ENCODE data around the gene MINDY1.

Gene MINDY1

DNA sequence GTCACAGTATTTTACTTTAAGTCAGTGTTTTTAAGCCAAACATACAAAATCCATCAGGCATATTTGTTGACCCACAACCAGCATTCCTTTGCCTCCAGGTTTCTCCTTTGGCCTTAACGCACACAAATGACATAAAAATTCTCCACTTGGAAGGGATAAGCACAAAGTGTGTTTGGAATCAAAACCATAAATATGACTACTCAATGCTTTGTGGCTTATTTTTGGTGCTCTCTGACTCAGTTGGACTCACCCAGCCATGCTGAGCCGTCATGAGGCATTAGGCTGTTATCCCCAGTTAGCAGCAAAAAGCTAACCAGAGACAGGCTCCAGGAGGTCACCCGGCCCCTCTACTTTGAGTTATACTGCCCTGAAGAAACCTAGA lies 2.5 kb upstream of the MINDY1 start:
- Histone ChIP-seq H3K9ac (ENCODE audit: insufficient read length) (peak overlapping the region; percentile 82), H3K27ac (no peak overlapping the region; the same call in 1 of the 2 replicates), H3K4me3 (peak overlapping the region; percentile 94), H3K36me3 (ENCODE audit: insufficient read depth, low read length) (0 out of 2 replicates have a peak, but pooled peaks cover 4% of the 10 kb centered on the region), H3K9me3 (ENCODE audit: low read depth, low read length) (no peaks in the 10 kb centered on the region)
- no peak for DNase-seq (ENCODE audit: low read depth, low spot score)
- no peak for TF ChIP-seq EZH2 (IDR thresholded peaks at IDR 0.05)
- no peak for TF ChIP-seq POLR2AphosphoS5 (IDR thresholded peaks at IDR 0.05; ENCODE audit: borderline replicate concordance, low read depth, low read length)
- no peak for TF ChIP-seq FOXP2 (optimal IDR thresholded peaks at IDR 0.05; ENCODE audit: control extremely low read depth, extremely low read length, insufficient read depth)

GRCh38 chr1:151008244-151009205 lies 1.8 kb upstream of the MINDY1 start, which contains the start of gene PRUNE1:
PRUNE1 (plus strand) TSS chr1:151008449; CDS start chr1:151008633, 184 bp downstream.
- Histone ChIP-seq H3K27ac (peak within 1 kb of the TSS; percentile 60), H3K9me3 (ENCODE audit: low read depth, low read length) (no peaks in the 10 kb centered on the region), H3K36me3 (ENCODE audit: insufficient read depth, low read length) (0 out of 2 replicates have a peak, but pooled peaks cover 4% of the 10 kb centered on the region), H3K4me3 (peak within 1 kb of the TSS; percentile 94), H3K9ac (ENCODE audit: insufficient read length) (peak within 1 kb of the TSS; percentile 82)
- peak; percentile 66 for DNase-seq (ENCODE audit: low read depth, low spot score)
- TF ChIP-seq FOXP2 (optimal IDR thresholded peaks at IDR 0.05; ENCODE audit: control extremely low read depth, extremely low read length, insufficient read depth) (peak; percentile 95), POLR2AphosphoS5 (IDR thresholded peaks at IDR 0.05; ENCODE audit: borderline replicate concordance, low read depth, low read length) (peak; percentile 69), EZH2 (IDR thresholded peaks at IDR 0.05) (no peak)

GRCh38 chr1:151007853-151008243 lies 1.1 kb upstream of the MINDY1 start:
- peak overlapping the region; percentile 94 for H3K4me3 ChIP-seq
- no peaks in the 10 kb centered on the region for H3K9me3 ChIP-seq (ENCODE audit: low read depth, low read length)
- no peak for DNase-seq (ENCODE audit: low read depth, low spot score)
- TF ChIP-seq FOXP2 (optimal IDR thresholded peaks at IDR 0.05; ENCODE audit: control extremely low read depth, extremely low read length, insufficient read depth) (no peak), POLR2AphosphoS5 (IDR thresholded peaks at IDR 0.05; ENCODE audit: borderline replicate concordance, low read depth, low read length) (no peak), EZH2 (IDR thresholded peaks at IDR 0.05) (no peak)
- H3K36me3 ChIP-seq (ENCODE audit: insufficient read depth, low read length): 0 out of 2 replicates have a peak, but pooled peaks cover 4% of the 10 kb centered on the region
- peak overlapping the region; percentile 60 for H3K27ac ChIP-seq
- H3K9ac ChIP-seq (ENCODE audit: insufficient read length): peak overlapping the region; percentile 2

DNA sequence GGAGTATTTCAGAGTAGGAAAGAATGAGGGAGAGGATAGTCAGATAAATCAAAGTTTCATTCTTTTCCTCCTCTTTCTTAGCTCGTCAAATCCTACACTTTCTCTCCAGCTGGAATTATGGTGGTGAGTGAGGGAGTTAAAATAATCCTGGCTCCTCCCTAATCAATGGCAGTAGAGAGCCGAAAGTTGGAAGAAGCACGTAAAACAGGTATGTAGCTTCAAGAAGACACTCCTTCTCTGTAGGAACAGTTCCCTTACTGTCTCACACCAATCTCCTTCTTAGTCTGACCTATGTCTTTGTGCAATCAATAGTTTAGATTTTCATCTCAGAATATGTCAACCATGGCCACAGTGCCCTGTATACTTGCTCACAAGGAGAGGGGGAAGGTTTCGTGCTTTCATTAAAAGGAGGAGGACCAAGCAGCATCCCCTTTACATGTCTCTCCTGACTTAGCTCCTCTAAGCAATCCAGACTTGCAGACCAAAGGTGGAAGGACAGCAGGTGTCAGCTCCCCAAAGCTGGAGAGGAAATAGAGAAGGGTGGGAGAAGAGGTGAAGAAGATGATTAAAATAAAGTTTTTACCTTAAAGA lies 878 bp downstream of the MINDY1 start:
- no peak for TF ChIP-seq POLR2AphosphoS5 (IDR thresholded peaks at IDR 0.05; ENCODE audit: borderline replicate concordance, low read depth, low read length)
- no peak for TF ChIP-seq FOXP2 (optimal IDR thresholded peaks at IDR 0.05; ENCODE audit: control extremely low read depth, extremely low read length, insufficient read depth)
- TF ChIP-seq EZH2 (IDR thresholded peaks at IDR 0.05): no peak
- no peaks in the 10 kb centered on the region for H3K9me3 ChIP-seq (ENCODE audit: low read depth, low read length)
- H3K36me3 ChIP-seq (ENCODE audit: insufficient read depth, low read length): no peaks in the 10 kb centered on the region
- peak overlapping the region; percentile 85 for H3K4me3 ChIP-seq
- H3K27ac ChIP-seq: peak overlapping the region; percentile 84; the same call in 1 of the 2 replicates
- no peak for DNase-seq (ENCODE audit: low read depth, low spot score)
- H3K9ac ChIP-seq (ENCODE audit: insufficient read length): peak overlapping the region; percentile 85

DNA sequence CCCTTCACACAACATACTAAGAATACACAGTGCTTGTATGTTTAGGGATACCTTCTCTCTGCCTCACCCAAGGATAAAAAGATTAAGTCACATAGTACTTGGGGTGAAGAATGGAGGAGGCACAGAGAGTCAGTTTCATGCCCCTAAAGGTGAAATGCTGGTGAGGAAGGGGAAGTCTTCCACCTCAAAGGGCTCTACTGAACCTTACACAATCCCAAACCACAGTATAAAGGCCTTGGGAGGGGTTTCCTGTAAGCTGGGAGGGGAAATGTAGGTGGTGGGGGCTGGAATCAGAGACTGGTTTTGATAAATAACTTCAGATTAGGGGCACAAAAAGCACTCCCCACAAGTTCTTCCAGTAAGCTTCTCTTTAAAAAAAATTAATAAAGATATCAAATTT lies 3.5 kb downstream of the MINDY1 start:
- Histone ChIP-seq H3K36me3 (ENCODE audit: insufficient read depth, low read length) (no peaks in the 10 kb centered on the region), H3K9ac (ENCODE audit: insufficient read length) (peak overlapping the region; percentile 53), H3K4me3 (no peak overlapping the region), H3K9me3 (ENCODE audit: low read depth, low read length) (no peaks in the 10 kb centered on the region), H3K27ac (0 out of 2 replicates have a peak overlapping the region, but pooled peaks have one; percentile 9)
- TF ChIP-seq EZH2 (IDR thresholded peaks at IDR 0.05): no peak
- no peak for TF ChIP-seq FOXP2 (optimal IDR thresholded peaks at IDR 0.05; ENCODE audit: control extremely low read depth, extremely low read length, insufficient read depth)
- no peak for TF ChIP-seq POLR2AphosphoS5 (IDR thresholded peaks at IDR 0.05; ENCODE audit: borderline replicate concordance, low read depth, low read length)
- DNase-seq (ENCODE audit: low read depth, low spot score): no peak

DNA sequence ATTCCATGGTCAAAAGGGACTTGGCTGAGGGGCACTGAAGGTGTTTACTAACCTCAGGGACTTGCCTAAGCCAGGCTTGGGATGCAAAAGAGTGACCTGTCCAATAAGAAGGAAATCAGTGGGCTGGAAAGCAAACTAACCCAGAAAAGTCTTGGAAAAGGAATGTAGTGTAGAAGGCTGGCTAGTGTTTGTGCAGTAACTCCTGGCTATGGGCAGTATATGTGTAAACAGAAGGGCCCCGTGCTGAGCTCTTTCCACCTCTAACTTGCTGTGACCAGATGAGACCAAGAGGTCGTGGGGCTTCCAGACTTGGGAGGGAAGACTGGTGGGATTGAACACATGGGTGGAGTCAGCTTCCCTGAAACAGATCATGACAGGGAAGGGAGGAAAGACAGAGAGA lies 4.1 kb downstream of the MINDY1 start:
- H3K4me3 ChIP-seq: no peak overlapping the region
- H3K9ac ChIP-seq (ENCODE audit: insufficient read length): no peak overlapping the region
- DNase-seq (ENCODE audit: low read depth, low spot score): no peak
- TF ChIP-seq POLR2AphosphoS5 (IDR thresholded peaks at IDR 0.05; ENCODE audit: borderline replicate concordance, low read depth, low read length): no peak
- no peak for TF ChIP-seq EZH2 (IDR thresholded peaks at IDR 0.05)
- TF ChIP-seq FOXP2 (optimal IDR thresholded peaks at IDR 0.05; ENCODE audit: control extremely low read depth, extremely low read length, insufficient read depth): no peak
- H3K36me3 ChIP-seq (ENCODE audit: insufficient read depth, low read length): no peaks in the 10 kb centered on the region
- H3K27ac ChIP-seq: no peak overlapping the region
- no peaks in the 10 kb centered on the region for H3K9me3 ChIP-seq (ENCODE audit: low read depth, low read length)

DNA sequence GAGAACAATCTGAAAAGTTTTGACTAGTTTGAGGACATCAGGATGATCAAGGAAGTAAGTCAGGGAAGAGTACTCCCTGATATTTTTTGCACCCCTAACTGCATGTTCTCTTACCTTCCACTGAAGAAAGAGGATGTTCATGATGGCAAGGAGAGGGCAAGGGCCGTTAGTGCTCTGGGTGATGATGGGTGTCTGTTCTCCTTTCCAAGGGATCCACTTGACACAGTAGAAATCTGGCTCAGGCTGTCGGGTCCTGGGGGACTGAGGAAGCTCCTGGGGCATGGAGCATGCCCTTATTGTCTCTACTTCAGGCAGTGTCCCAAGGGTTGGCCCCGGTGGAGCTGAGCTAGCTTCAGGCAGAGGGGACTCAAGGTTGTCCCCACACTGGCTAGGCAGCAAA lies 4.7 kb downstream of the MINDY1 start:
- DNase-seq (ENCODE audit: low read depth, low spot score): no peak
- Histone ChIP-seq H3K27ac (no peak overlapping the region), H3K36me3 (ENCODE audit: insufficient read depth, low read length) (no peaks in the 10 kb centered on the region), H3K4me3 (no peak overlapping the region), H3K9ac (ENCODE audit: insufficient read length) (no peak overlapping the region), H3K9me3 (ENCODE audit: low read depth, low read length) (no peaks in the 10 kb centered on the region)
- TF ChIP-seq EZH2 (IDR thresholded peaks at IDR 0.05) (no peak), FOXP2 (optimal IDR thresholded peaks at IDR 0.05; ENCODE audit: control extremely low read depth, extremely low read length, insufficient read depth) (no peak), POLR2AphosphoS5 (IDR thresholded peaks at IDR 0.05; ENCODE audit: borderline replicate concordance, low read depth, low read length) (no peak)

- no peak overlapping the region for H3K9ac ChIP-seq (ENCODE audit: insufficient read length)
- DNase-seq (ENCODE audit: low read depth, low spot score): no peak
- no peak overlapping the region for H3K4me3 ChIP-seq
- no peak overlapping the region for H3K27ac ChIP-seq
- no peaks in the 10 kb centered on the region for H3K36me3 ChIP-seq (ENCODE audit: insufficient read depth, low read length)
- TF ChIP-seq FOXP2 (optimal IDR thresholded peaks at IDR 0.05; ENCODE audit: control extremely low read depth, extremely low read length, insufficient read depth) (no peak), EZH2 (IDR thresholded peaks at IDR 0.05) (no peak), POLR2AphosphoS5 (IDR thresholded peaks at IDR 0.05; ENCODE audit: borderline replicate concordance, low read depth, low read length) (no peak)
- H3K9me3 ChIP-seq (ENCODE audit: low read depth, low read length): no peaks in the 10 kb centered on the region
Observed at GRCh38 chr1:151001602-151002001, 5.1 kb downstream of the MINDY1 start.

All from SK-N-MC (cell line).